BE2C (cell line): ENCODE measurements around the gene CREB3L4.

Experiments
- DNase-seq: peaks from one replicate; pipeline ENCODE4 v3.0.0-alpha.2; 2020
- H3K27me3 ChIP-seq: fragments of 250-450 bp; sonication (Bioruptor Pico); 2 replicates; pipeline ENCODE4 v1.5.1; 2020; ENCODE audit warnings: mild to moderate bottlenecking
- H3K36me3 ChIP-seq: fragments of 250-450 bp; sonication (Bioruptor Pico); 2 replicates; pipeline ENCODE4 v1.5.1; 2020; ENCODE audit warnings: mild to moderate bottlenecking
- H3K4me1 ChIP-seq: fragments of 250-450 bp; sonication (Bioruptor Pico); 2 replicates; pipeline ENCODE4 v1.5.1; 2020
- H3K4me3 ChIP-seq: 2 replicates; pipeline ENCODE4 v1.5.1; 2011; ENCODE audit warnings: low read depth, low read length
- H3K9me3 ChIP-seq: fragments of 250-450 bp; sonication (Bioruptor Pico); 2 replicates; pipeline ENCODE4 v1.5.1; 2020
- TF ChIP-seq, protein P1 (sequence below): IDR thresholded peaks from 2 replicates; pipeline ENCODE4 v1.5.1; 2012; ENCODE audit warnings: mild to moderate bottlenecking, low read depth, low read length

CREB3L4 gene

DNA sequence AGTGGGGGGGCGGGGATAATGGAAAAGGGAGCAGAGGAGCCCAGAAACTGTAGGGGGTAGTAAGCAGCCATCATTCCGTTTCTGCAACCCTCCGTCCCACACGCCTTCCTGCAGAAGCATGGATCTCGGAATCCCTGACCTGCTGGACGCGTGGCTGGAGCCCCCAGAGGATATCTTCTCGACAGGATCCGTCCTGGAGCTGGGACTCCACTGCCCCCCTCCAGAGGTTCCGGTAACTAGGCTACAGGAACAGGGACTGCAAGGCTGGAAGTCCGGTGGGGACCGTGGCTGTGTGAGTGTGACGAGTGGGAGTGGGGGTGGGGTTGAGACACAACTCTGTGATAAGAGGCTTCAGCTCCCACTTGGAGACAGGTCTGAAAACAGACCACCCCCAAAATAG is 706 bp downstream of the CREB3L4 start:
- TF ChIP-seq, protein P1, sequence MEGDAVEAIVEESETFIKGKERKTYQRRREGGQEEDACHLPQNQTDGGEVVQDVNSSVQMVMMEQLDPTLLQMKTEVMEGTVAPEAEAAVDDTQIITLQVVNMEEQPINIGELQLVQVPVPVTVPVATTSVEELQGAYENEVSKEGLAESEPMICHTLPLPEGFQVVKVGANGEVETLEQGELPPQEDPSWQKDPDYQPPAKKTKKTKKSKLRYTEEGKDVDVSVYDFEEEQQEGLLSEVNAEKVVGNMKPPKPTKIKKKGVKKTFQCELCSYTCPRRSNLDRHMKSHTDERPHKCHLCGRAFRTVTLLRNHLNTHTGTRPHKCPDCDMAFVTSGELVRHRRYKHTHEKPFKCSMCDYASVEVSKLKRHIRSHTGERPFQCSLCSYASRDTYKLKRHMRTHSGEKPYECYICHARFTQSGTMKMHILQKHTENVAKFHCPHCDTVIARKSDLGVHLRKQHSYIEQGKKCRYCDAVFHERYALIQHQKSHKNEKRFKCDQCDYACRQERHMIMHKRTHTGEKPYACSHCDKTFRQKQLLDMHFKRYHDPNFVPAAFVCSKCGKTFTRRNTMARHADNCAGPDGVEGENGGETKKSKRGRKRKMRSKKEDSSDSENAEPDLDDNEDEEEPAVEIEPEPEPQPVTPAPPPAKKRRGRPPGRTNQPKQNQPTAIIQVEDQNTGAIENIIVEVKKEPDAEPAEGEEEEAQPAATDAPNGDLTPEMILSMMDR = no peak
- peak; percentile 37 for DNase-seq
- no peaks in the 10 kb centered on the region for H3K9me3 ChIP-seq
- H3K36me3 ChIP-seq = no peaks in the 10 kb centered on the region; the same call in 1 of the 2 replicates
- H3K4me1 ChIP-seq = no peaks in the 10 kb centered on the region
- H3K4me3 ChIP-seq = peak overlapping the region; percentile 85
- no peaks in the 10 kb centered on the region for H3K27me3 ChIP-seq

DNA sequence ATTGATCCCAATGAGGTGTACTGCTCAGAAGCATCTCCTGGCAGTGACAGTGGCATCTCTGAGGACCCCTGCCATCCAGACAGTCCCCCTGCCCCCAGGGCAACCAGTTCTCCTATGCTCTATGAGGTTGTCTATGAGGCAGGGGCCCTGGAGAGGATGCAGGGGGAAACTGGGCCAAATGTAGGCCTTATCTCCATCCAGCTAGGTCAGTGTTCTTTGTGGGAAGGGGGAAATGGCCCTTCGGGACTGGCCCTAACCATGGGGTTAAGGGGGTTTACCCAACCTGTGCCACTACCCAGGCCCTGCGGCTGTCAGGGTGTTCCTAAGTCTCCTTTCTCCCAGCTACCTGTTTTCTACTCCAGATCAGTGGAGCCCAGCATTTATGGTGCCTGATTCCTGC is 1.3 kb downstream of the CREB3L4 start:
- DNase-seq = no peak
- no peaks in the 10 kb centered on the region for H3K4me1 ChIP-seq
- H3K9me3 ChIP-seq = no peaks in the 10 kb centered on the region
- TF ChIP-seq, protein P1 = no peak
- H3K4me3 ChIP-seq = peak overlapping the region; percentile 85
- H3K36me3 ChIP-seq = peaks cover 5% of the 10 kb centered on the region
- no peaks in the 10 kb centered on the region for H3K27me3 ChIP-seq

DNA sequence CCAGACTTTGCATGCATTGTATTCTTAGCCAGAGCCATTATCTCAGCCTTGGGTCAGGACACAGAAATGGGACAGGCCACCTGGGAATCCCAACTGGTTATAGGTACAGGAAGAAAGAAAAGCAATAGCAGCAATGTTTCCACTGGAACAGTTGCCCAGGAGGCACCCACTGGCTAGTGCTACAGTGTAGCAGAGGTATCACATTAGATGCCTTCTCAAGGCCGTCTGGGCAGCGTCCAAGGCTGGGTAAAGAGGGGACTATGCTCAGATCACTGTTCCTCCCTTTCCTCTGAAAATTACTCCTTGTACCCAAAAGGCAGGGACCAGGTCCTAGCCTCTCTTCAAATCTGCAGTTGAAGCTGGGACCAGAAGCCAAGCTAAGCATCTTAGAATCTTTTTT is 2.6 kb downstream of the CREB3L4 start:
- TF ChIP-seq, protein P1 = no peak
- Histone ChIP-seq H3K4me1 (no peaks in the 10 kb centered on the region), H3K27me3 (no peaks in the 10 kb centered on the region), H3K4me3 (no peak overlapping the region), H3K36me3 (peaks cover 17% of the 10 kb centered on the region), H3K9me3 (no peaks in the 10 kb centered on the region)
- no peak for DNase-seq

DNA sequence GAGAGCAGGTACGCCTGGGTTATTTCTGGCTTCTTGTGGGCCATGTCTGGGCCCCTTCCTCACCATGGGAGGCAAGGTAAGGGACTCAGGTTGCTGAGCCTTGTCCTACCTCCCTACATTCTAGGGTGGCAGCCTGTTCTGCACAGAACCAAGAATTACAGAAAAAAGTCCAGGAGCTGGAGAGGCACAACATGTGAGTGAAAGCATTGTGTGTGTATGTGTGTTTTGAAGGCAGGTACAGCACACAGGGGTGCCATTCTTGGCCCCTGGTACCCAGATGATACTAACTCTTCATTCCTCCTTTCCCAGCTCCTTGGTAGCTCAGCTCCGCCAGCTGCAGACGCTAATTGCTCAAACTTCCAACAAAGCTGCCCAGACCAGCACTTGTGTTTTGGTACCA is 5.4 kb downstream of the CREB3L4 start:
- Histone ChIP-seq H3K36me3 (peaks cover 25% of the 10 kb centered on the region), H3K9me3 (no peaks in the 10 kb centered on the region), H3K27me3 (no peaks in the 10 kb centered on the region), H3K4me1 (no peaks in the 10 kb centered on the region), H3K4me3 (no peak overlapping the region)
- TF ChIP-seq, protein P1 = no peak
- DNase-seq = no peak

DNA sequence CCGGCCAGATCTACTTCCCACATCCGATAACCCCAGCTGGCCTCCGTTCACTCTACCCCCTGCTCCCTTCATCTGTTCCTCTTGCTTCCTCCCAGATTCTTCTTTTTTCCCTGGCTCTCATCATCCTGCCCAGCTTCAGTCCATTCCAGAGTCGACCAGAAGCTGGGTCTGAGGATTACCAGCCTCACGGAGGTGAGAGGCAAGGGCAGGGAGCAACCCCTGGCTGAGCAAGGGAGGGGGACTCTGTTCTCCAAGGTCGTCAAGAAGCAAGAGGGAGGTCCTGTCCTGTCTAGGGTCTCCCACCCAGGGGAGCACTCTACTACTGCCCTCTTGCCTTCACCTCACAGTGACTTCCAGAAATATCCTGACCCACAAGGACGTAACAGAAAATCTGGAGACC is 5.8 kb downstream of the CREB3L4 start:
- H3K4me1 ChIP-seq = no peaks in the 10 kb centered on the region
- TF ChIP-seq, protein P1 = no peak

DNA sequence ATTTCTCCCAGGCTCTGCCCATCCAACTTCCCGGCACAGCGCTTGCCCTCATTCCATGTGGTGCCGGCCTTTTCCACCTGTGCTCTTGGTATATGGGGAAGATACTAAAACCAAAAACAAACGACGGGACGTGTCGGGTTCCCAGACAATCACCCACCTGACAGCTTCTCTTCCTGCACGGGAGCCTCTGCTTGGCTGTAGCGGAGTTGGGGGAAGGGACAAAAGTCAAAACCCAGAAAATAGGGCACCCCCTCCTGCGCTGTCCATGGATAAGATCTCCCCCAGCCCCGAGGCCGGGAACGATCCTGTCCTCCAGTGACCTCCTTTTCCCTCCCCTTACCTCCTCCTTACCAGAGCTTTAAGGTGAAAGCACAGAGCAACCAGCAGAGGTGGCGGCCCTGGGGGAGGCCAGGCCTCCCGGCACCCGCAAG is 9.1 kb downstream of the CREB3L4 start:
- Histone ChIP-seq H3K27me3 (no peaks in the 10 kb centered on the region), H3K36me3 (peaks cover 25% of the 10 kb centered on the region), H3K4me3 (peak overlapping the region; percentile 94), H3K4me1 (no peaks in the 10 kb centered on the region), H3K9me3 (no peaks in the 10 kb centered on the region)
- DNase-seq = no peak
- TF ChIP-seq, protein P1 = no peak

More for the DNA sequence above, 5.8 kb downstream of the CREB3L4 start:
- H3K36me3 ChIP-seq = peaks cover 25% of the 10 kb centered on the region
- no peaks in the 10 kb centered on the region for H3K27me3 ChIP-seq
- no peaks in the 10 kb centered on the region for H3K9me3 ChIP-seq
- no peak overlapping the region for H3K4me3 ChIP-seq
- no peak for DNase-seq
